HG02840 (cell line): ENCODE measurements around the gene PLGRKT.
A peak's percentile ranks its signal among the peaks of the same experiment; 100 is the strongest.
"Not testable (repeated sequence)": the region's sequence is repeated elsewhere in the genome, so short reads cannot be mapped to it uniquely, and the experiment has no call there.

ENCODE experiments used
- ATAC-seq: cut with Tn5 transposase; IDR thresholded peaks from one replicate; pipeline ENCODE4 v1.9.1; 2021; ENCODE audit warnings: mild to moderate bottlenecking, moderate library complexity, moderate number of reproducible peaks; ENCODE audit not compliant: unreplicated experiment, low FRiP score

Gene PLGRKT

GRCh38 chr9:5453004-5453403 is 15.3 kb upstream of the PLGRKT start:
- no peak for ATAC-seq

GRCh38 chr9:5452286-5452609 is 14.5 kb upstream of the PLGRKT start:
- no peak for ATAC-seq

- ATAC-seq: peak; percentile 55
Observed at GRCh38 chr9:5450359-5451091, 12.8 kb upstream of the PLGRKT start, which contains the start of gene CD274. CD274 (plus strand) TSS chr9:5450542; CDS start chr9:5456114, 5,572 bp downstream.

DNA sequence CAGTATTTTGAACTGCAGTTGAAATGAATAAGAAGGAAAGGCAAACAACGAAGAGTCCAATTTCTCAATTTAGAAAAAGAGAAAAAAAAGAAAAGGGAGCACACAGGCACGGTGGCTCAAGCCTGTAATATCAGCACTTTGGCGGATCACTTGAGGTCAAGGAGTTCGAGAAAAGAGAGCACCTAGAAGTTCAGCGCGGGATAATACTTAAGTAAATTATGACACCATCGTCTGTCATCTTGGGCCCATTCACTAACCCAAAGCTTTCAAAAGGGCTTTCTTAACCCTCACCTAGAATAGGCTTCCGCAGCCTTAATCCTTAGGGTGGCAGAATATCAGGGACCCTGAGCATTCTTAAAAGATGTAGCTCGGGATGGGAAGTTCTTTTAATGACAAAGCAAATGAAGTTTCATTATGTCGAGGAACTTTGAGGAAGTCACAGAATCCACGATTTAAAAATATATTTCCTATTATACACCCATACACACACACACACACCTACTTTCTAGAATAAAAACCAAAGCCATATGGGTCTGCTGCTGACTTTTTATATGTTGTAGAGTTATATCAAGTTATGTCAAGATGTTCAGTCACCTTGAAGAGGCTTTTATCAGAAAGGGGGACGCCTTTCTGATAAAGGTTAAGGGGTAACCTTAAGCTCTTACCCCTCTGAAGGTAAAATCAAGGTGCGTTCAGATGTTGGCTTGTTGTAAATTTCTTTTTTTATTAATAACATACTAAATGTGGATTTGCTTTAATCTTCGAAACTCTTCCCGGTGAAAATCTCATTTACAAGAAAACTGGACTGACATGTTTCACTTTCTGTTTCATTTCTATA is 12.0 kb upstream of the PLGRKT start:
- no peak for ATAC-seq

DNA sequence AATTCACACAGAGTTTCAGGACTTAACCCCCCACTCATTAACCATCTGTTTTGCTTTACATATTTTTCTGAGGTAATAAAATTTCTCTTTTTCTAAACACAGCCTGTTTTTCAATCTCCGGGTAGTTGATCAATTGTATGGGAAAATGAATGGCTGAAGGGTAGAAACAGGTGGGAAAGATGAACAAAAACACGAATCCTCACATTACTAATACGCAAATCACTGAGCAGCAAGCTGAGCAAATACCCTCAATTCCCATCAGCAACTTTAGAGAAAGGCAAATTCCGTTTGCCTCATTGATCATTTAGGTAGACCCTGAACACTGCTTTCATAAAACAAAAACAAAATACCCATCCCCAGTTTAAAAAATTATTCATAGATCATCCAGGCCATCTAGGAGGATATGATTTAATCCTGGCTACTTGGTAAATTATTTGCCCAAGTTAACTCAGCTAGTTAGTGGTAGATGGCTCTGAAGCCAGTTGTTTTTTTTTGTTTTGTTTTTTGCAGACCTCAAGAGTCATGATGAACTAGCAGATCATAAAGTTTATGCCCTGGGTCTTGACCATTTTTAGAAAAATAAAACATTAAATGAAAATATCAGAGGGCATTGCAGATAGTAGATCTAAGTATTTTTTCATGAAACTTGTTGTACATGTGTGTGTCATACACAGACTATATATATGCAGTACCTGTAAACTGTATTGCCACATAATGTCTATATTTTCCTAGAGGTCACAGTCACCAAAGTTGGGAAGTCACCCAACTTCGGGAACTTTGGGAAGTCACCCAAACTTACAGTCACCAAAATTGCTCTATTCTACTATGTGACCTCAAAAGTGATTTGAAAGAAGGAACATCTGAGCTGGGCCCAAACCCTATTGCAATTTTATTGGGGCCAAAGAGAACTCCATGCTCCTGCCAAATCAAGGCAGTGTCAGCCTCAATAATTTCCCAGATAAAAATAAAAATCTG is 11.0 kb upstream of the PLGRKT start:
- ATAC-seq: no peak

DNA sequence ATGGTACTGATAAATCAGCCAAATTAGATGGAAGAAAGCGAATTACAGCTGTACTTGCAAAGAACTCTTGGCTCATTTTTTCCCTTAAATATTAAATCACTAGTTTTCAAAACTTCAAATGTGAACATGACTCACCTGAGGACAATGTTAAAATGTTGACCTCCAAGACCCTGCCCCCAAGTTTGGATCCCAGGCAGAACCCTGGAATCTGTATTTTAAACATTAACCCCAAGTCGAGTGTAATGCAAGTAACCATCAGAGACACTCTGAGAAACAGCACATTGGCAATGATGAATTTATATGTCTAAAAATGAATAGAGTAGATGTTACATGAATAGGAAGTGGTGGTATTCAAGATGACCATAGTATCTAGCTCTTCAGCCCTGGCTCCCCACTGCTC is 10.3 kb upstream of the PLGRKT start:
- ATAC-seq: no peak

- no peak for ATAC-seq
Observed at GRCh38 chr9:5447337-5447736, 9.6 kb upstream of the PLGRKT start.

- no peak for ATAC-seq
Observed at GRCh38 chr9:5446451-5447236, 8.9 kb upstream of the PLGRKT start.

DNA sequence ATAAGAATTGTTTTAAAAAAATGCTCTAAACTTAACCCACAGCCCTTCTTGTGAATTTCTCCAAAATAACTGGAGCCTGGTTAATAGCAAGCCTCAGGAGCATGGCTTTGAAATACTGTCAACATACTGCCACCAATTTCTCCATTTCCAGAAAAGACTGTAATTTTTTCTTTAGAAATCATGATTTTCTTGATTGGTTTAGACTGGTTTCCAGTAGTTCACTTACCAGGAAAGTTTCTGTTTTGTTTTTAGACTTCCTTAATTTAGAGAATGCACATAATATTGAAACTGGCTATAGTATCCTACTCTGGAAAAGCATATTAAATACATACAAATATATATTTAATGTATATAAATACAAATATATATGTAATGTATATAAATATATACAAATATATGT is 8.2 kb upstream of the PLGRKT start:
- ATAC-seq: no peak

DNA sequence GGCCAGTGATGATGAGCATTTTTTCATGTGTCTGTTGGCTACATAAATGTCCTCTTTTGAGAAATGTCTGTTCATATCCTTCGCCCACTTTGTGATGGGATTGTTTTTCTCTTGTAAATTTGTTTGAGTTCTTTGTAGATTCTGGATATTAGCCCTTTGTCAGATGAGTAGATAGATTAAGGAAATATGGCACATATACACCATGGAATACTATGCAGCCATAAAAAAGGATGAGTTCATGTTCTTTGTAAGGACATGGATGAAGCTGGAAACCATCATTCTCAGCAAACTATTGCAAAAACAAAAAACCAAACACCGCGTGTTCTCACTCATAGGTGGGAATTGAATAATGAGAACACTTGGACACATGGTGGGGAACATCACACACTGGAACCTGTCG is 7.4 kb upstream of the PLGRKT start:
- not testable (repeated sequence) for ATAC-seq

DNA sequence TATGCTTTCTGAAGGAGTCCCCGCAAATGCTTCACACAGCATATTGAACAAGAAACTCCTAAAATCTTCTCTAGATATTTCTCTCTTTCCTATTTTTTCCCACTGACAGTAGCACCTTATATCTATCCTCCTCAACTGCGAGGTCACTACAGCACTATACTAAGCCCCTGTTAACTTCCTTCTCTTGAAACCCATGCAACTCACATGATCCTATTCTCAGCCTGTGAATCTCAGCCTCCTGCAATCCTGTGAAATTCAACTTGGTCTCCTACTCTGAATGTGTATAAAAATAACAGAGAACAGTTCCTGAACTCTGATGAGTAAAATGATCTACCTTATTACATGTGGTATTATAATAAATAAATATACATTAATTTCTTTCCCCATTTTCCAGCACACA is 6.1 kb upstream of the PLGRKT start:
- ATAC-seq: no peak

- no peak for ATAC-seq
Observed at GRCh38 chr9:5442400-5443011, 4.8 kb upstream of the PLGRKT start.

DNA sequence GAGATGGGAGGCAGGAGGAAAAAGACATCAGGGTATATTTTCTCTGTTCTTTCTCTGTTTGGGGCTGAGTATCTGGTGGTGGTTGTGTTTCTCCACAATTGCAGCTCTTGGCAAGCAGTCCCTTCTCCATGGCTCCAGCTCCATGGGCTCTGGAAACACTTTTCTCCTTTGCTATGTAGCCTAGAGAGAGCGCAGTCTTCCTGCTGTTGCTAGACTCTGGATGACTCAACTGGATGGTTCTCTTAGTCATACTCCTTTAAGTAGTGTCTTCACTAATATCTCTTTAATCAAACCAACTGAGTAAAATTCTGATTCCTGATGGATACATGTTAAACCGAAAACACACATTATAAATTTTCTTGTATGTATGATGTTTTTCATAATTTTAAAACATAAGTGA is 3.3 kb upstream of the PLGRKT start:
- ATAC-seq: no peak

- ATAC-seq: no peak
Observed at GRCh38 chr9:5440426-5440825, 2.7 kb upstream of the PLGRKT start.

- ATAC-seq: peak; percentile 31
Observed at GRCh38 chr9:5438301-5439162, 807 bp upstream of the PLGRKT start.

GRCh38 chr9:5436441-5436840 is 1.3 kb downstream of the PLGRKT start:
- no peak for ATAC-seq

DNA sequence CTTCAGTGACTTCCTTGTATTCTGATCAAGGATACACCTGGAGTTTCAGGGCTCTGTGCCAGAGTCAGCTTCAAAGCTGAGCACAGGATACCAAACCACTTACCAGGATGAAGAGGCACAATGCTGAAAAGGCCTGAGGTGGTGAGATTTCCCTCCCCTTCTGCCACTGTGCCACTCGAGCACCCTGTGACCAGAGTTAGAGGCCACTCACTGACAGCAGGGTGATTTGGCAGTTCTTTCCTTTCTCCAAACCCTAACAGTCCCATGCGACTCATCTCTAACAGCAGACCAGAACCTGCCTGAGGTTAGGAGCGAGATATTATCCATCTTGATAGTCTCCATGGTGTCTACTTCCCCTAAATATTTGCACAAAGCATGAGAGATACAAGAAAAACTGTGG is 1.8 kb downstream of the PLGRKT start:
- ATAC-seq: no peak
